Esophagus muscularis mucosa (tissue), 3 donors: ENCODE data around the gene FAAP24.
"Not testable (repeated sequence)": the region's sequence is repeated elsewhere in the genome, so short reads cannot be mapped to it uniquely, and the experiment has no call there.

Experiments
- POLR2AphosphoS5 ChIP-seq, 2 donors: sonication (generic); formaldehyde crosslinking; IDR thresholded peaks; one replicate each; pipeline ENCODE4 v1.6.1; 2017; ENCODE audit warnings: antibody characterized with exemption in 2 of 2
- TF ChIP-seq, protein P1 (sequence below), 3 experiments: fragments of 200-600 bp in 2 of 3; fragments of 450-650 bp in 1 of 3; sonication (generic) in 2 of 3; IDR thresholded peaks; one replicate each; pipeline ENCODE4 v1.5.1; 2017 to 2019; ENCODE audit warnings: antibody characterized with exemption in 3 of 3, mild to moderate bottlenecking in 2 of 3, moderate library complexity in 1 of 3

DNA sequence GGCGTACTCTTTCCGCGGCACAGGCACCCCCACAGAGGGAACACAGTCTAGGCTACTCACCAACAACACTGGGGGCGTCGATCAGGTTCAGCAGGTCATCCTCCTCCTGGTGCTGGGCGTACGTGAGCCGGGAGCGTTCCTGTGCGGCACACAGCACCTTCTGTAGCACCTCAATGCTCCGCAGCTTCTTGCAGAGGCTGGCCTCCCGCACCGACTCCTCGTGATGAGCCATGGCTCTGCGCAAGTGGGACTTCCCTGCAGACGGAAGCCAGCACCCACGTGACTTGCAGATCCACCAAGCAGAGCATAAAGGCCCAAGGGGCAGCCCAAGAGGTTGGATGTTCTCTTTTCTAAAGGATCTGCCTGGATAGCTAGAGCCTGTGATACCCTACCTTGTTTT is 23.9 kb downstream of the FAAP24 start:
- TF ChIP-seq, protein P1, sequence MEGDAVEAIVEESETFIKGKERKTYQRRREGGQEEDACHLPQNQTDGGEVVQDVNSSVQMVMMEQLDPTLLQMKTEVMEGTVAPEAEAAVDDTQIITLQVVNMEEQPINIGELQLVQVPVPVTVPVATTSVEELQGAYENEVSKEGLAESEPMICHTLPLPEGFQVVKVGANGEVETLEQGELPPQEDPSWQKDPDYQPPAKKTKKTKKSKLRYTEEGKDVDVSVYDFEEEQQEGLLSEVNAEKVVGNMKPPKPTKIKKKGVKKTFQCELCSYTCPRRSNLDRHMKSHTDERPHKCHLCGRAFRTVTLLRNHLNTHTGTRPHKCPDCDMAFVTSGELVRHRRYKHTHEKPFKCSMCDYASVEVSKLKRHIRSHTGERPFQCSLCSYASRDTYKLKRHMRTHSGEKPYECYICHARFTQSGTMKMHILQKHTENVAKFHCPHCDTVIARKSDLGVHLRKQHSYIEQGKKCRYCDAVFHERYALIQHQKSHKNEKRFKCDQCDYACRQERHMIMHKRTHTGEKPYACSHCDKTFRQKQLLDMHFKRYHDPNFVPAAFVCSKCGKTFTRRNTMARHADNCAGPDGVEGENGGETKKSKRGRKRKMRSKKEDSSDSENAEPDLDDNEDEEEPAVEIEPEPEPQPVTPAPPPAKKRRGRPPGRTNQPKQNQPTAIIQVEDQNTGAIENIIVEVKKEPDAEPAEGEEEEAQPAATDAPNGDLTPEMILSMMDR (IDR thresholded peaks at IDR 0.05): not testable (repeated sequence)
- not testable (repeated sequence) for TF ChIP-seq POLR2AphosphoS5 (IDR thresholded peaks at IDR 0.05)
